Islet of Langerhans (tissue), 1 donor: ENCODE results near the gene GADD45A.

Experiments used
- FAIRE-seq: peaks from one replicate; lab custom pipeline; 2011; peaks lifted over from hg19 to GRCh38; lab: Jason Lieb, UNC

GADD45A gene

DNA sequence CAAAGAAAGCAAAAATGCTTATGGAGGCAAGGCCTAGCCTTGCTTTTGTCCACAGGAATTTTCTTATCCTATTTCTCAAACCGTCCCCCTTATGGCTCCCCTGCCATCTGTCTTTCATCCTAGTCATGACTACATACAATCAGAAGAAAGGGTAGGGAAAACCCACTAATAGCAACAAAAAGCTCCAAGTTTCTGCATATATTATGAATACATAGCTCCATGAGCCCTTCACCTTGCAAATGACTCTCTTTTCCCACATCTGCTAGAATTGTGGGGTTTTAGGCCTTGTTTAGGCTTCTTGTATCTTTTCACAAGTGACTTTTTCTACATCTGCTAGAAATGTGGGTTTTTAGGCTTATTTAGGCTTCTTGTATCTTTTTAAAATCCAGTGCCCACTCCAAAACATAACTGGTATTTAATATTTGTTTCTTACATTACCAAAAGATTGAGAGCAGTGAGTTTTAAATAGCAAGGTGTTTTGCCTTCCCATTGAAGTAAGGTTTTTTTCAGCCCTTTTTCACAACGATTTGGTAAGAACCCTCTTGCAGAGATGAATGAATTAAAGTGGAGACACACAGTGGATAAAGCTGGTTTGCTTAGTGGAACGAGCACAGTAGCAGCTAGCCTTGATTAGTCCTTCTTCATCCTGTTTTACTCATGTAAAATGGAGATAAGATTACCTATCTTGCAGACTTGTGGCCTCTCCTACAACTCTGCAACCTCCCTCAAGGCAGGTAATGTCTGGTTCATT lies 4.4 kb downstream of the GADD45A start:
- FAIRE-seq: no peak

DNA sequence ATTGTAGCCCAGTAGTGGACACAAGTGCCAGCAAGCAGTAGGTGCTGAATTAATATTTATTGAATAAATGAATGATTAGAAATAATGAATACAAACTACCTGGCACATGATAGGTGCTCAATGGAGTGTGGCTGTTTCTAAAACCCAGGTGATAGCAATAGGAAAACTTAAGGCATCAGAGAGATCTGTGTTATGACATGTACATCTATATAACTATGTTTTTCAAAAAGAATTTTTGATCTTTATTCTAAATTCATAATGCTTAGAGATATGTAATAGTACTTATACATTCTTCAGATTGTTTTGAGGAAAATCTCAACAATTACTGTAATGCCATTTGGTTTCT lies 5.0 kb downstream of the GADD45A start:
- FAIRE-seq: no peak

DNA sequence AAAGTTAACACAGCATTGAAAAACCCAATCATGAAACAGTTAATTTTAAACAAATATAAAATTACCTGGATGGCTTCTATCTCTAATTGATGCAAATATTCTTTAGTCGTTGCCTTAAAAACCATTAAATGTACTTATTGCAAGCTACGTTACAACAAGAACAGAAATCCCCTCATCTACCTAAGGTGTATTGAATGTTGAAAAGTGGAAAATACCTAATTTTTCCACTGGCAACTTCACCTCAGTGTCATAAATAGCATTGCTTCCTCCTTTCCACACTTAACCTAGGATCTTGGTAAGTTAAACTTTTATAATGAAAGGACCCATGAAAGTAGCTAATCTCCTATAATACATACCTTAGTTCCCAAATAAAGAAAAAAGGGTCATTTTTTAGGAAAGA lies 5.4 kb downstream of the GADD45A start:
- FAIRE-seq: no peak

DNA sequence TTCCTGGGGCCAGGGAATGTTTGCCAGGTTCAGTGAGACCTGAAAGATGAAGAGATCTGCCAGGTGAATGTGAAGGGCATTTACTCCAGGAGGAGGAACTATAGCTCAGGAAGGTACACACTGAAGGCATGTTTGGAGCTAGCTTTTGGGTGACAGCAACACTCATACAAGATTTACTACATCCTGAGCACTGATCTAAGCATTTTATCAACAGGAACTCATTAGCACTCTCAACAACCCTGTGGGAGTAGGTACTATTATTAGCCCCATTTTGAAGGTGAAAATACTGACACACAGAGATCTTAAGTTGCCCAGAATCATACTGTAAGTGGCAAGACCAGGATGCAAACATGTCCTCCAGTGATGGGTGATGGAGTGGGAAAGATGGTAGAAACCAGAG lies 6.7 kb downstream of the GADD45A start:
- FAIRE-seq: no peak

DNA sequence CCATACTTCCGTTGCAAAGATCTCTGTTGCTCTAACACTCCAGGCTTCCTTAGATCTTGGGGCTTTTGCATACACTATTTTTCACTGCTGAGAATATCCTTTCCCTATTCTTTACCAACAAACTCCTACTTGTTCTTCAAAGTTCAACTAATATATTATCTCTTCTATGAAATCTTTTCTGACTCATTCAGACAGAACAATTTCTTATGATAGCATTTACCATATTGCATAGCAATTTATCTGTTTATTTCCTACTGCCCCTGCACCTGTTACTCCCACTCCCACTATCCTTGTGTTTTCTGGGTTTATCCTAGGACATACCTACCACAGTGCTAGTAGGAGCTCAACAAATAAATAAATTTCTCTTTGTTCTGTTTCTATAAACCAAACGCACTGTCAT lies 11.0 kb downstream of the GADD45A start:
- FAIRE-seq: no peak

- no peak for FAIRE-seq
Observed at GRCh38 chr1:67696708-67697107, 11.7 kb downstream of the GADD45A start.

DNA sequence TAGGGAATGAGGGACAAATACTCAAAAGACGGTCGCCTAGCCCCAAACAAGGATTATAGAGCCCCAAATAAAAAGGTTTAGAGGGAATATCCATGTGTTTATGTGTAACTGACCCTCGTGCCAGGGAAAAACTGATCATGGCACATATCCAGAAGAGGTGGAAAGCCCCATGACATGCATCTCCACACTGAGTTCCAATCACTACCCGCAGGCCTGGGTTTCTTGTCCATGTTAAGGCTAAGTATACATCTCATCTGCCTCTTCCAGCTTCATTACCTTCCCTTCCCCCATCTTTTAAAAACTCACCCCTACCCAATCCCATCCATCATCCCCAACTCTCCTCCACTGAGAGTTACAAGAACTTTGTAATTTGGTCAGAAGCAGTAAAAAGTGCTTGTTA lies 15.2 kb downstream of the GADD45A start:
- no peak for FAIRE-seq

- FAIRE-seq: peak; percentile 71
Observed at GRCh38 chr1:67700692-67701410, 15.8 kb downstream of the GADD45A start.

GRCh38 chr1:67701876-67702275 lies 16.9 kb downstream of the GADD45A start:
- FAIRE-seq: no peak

DNA sequence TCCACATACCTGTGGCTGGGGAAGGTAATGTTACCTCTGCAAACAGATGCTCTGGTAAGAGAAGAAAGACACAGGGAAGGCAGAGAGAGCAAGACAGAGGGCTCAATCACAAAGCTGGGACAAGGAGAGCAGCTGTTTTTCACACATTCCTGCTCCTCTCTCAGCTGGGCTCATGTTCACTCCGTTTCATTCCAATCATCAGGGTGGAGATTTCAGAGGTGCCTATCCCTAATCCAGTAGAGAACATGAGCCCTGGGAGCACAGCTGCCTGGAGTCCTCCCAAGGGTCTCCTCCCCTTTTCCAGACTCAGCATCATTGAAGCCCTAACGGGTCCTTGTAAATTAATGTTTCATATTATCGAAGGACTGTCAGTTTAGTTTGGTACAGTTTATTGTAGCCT lies 19.4 kb downstream of the GADD45A start:
- FAIRE-seq: no peak

- FAIRE-seq: no peak
Observed at GRCh38 chr1:67705735-67706453, 20.9 kb downstream of the GADD45A start.

DNA sequence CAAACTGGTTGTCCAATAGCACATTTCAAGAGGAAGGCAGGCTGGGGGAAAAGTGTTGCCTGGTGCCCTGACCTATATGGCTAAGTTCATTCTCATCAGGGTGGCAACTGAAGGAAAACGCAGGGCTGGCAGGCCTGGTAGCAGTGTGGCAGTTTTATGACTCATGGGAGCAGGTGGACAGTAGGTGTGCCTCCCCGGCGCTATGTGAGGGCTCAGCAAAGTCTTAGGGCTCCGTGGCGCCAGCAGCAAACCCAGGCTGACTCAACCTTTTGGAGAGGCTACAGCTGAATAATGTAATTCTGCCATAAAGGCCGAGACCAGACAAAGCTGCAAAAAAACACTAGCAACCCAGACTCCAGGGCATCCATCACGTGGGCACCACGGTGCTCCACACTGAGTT lies 23.6 kb downstream of the GADD45A start:
- no peak for FAIRE-seq

DNA sequence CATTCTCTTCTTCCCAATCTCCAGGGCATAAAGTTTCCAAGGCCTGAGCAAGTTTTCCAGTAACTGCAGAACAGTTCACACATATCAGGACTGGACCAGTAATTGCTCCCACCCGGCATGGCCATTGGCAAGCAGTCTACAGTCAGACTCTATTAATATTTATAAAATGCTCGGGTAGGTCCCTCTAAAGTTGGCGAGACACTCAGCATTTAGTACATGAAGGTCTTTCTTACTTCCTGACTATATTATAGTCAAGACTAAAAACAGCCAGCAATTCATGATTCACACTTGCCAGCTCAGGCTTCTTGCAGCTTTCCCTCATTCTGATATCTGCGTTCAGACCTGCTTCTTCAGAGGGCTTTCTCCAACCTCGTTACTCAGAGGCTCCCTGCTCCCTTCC lies 25.4 kb downstream of the GADD45A start:
- FAIRE-seq: no peak

- FAIRE-seq: no peak
Observed at GRCh38 chr1:67711158-67711854, 26.3 kb downstream of the GADD45A start.

DNA sequence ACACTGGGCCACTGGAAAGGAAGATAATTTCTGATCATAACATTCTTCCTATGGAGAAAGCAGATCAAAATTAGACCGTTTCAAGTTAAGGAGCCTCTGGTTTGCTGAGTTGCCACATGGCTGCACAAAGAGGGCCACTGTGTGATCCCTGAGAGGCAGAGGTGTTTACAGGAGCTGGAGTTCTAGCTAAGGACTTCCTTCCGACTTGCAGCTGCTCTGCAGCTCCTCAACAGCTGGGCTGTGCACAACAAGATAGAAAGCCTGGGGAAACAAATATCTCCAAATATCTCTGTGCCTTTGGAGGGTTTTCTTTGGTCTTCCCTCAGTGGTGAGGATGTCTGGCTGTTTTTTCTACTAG lies 26.8 kb downstream of the GADD45A start:
- no peak for FAIRE-seq

DNA sequence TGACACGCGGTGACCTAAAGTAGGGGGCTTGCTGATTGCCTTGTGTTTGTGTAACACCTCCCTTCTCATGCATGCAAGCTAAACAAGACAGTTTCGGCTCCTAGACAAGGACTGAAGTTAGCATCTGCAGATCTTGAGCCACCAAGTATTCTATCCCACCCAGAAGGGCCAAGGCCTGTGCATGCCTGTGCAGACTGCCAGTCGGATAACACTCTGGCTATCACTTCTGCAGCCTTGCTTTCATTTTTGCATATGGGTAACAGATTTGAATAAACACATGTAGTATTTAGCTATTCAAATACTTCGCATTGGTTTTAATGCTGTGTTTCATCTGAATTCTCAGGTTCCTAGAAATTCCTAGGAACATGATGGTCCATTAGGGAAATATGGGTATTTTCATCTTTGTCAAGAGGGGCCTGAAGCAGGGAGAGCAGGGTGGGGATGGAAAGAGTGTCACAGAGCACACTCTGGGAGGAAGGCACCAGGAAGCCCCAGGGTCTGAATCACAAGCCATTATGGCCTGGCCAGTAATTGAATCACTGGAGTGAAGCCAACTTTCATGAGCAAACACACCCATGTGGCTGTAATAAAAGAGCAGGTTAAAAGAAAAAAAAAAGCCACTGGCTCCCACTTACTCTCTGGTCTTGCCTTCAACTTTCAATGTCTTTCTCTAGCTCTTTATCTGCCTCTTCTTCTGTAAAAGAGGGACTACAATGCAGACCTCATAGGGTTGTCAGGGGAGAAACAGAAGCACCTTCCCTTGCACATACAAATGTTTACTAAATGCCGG lies 28.3 kb downstream of the GADD45A start:
- FAIRE-seq: peak; percentile 92

DNA sequence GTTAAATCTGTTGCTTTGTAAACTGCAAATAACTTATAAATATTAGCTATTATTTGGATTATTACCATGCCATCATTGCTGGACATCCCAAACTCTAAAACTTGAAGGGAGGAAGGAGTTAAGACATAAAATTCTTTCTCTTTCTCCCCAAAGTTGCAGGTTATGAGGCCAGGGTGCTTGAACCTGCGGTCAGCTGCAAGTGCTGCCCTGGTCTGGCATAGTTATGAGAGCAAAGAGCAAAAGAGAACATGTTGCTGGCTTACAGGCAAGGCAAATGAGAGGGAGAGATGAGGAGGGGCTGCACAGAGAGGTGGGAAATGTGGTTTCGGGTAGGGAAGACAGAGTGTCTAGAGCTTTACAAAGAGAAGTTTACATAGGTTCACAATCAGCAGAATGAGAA lies 30.8 kb downstream of the GADD45A start:
- FAIRE-seq: no peak

DNA sequence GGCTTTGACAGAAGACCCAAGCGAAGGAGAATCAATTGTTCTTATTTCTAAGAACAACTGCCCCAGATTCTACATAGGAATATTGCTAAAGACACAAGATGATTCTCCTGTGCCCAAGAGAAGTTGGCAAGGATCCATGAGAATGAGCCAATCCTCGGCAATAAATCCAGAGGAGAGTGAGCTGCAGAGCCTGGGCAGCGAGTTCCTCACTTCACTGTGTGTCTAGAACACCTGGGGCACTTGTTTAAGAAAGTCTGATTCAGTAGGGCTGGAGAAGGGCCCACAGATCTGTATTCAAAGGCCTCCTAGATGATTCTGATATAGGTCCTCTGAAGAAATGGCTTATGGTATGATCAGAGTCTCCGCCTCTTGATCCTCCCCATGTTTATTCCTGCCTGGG lies 31.8 kb downstream of the GADD45A start:
- no peak for FAIRE-seq

GRCh38 chr1:67717876-67718275 lies 32.9 kb downstream of the GADD45A start:
- no peak for FAIRE-seq

GRCh38 chr1:67719329-67720196 lies 34.6 kb downstream of the GADD45A start:
- FAIRE-seq: no peak

DNA sequence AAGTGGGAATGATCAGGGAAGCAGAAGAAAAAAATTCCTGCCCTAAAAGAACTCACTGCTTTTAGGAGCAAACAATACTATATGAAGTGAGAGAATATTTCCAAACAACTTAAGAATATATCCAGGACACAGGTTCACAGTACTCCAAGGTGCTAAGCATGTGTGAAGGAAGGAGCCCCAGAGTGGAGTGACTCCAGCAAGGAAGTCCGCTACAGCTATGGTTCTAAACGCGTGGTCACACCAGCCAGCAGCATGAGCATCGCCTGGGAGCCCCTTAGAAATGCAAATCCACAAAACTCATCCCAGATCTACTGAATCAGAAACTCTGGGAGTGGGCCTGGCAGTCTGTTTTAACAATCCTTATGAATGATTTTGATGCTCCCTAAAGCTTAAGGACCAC lies 36.1 kb downstream of the GADD45A start:
- FAIRE-seq: no peak
